ENCODE measurements around the gene CSH1. TPM values are rescaled to one million over a fixed set of nuclear protein-coding genes. Genes with fewer than 3 reads are reported as not detected.

Gene CSH1
- total RNA-seq, 4 donors from 2014 or later: not detected

GRCh38 chr17:63850401-63850800 is 46.0 kb downstream of the CSH1 start:
- no peak for TF ChIP-seq POLR2A (IDR thresholded peaks at IDR 0.05)
- no peak for TF ChIP-seq CTCF (IDR thresholded peaks at IDR 0.05)
- TF ChIP-seq EP300 (IDR thresholded peaks at IDR 0.05): no peak
- 64% methylated on average over 9 of the region's 9 CpGs for WGBS, 2 donors

GRCh38 chr17:63848834-63849689 is 47.3 kb downstream of the CSH1 start:
- peak; percentile 87 for DNase-seq (ENCODE audit: low spot score in 2 of 2)
- H3K4me1 ChIP-seq: peaks cover 0 to 11% (median 3%) of the 10 kb centered on the region in 4 donors
- 17 to 18% methylated on average over 68 to 80 of the region's 82 CpGs for WGBS, 2 donors
- H3K4me3 ChIP-seq: peak overlapping the region in 3 of 4 donors; percentile 17 to 45 (median 43)
- H3K27ac ChIP-seq: peak overlapping the region; percentile 26 to 82 (median 48)
- H3K36me3 ChIP-seq: no peaks in the 10 kb centered on the region
- H3K9me3 ChIP-seq: no peaks in the 10 kb centered on the region
- TF ChIP-seq CTCF (IDR thresholded peaks at IDR 0.05): peak; percentile 70 to 87 (median 77)
- peak; percentile 49 to 87 for TF ChIP-seq EP300 (IDR thresholded peaks at IDR 0.05)
- TF ChIP-seq POLR2A (IDR thresholded peaks at IDR 0.05): no peak
- H3K27me3 ChIP-seq: no peaks in the 10 kb centered on the region

More at GRCh38 chr17:63850401-63850800, 46.0 kb downstream of the CSH1 start:
- no peaks in the 10 kb centered on the region for H3K9me3 ChIP-seq
- no peak overlapping the region for H3K4me3 ChIP-seq
- H3K27ac ChIP-seq: no peak overlapping the region
- DNase-seq (ENCODE audit: low spot score in 2 of 2): no peak
- H3K4me1 ChIP-seq: peaks cover 0 to 7% (median 3%) of the 10 kb centered on the region in 4 donors
- H3K27me3 ChIP-seq: no peaks in the 10 kb centered on the region
- no peaks in the 10 kb centered on the region for H3K36me3 ChIP-seq

GRCh38 chr17:63847525-63848249 is 48.7 kb downstream of the CSH1 start:
- DNase-seq (ENCODE audit: low spot score in 2 of 2): no peak

GRCh38 chr17:63845509-63845908 is 50.9 kb downstream of the CSH1 start:
- DNase-seq (ENCODE audit: low spot score in 2 of 2): no peak
- H3K4me1 ChIP-seq: peaks cover 0 to 30% (median 17%) of the 10 kb centered on the region in 4 donors
- 2 to 50% methylated on average over 1 of the region's 1 CpG for whole genome bisulfite sequencing, 2 donors
- H3K4me3 ChIP-seq: no peak overlapping the region
- no peak overlapping the region for H3K27ac ChIP-seq
- no peaks in the 10 kb centered on the region for H3K36me3 ChIP-seq
- no peaks in the 10 kb centered on the region for H3K27me3 ChIP-seq
- no peaks in the 10 kb centered on the region for H3K9me3 ChIP-seq
- TF ChIP-seq EP300 (IDR thresholded peaks at IDR 0.05): no peak
- no peak for TF ChIP-seq CTCF (IDR thresholded peaks at IDR 0.05)
- no peak for TF ChIP-seq POLR2A (IDR thresholded peaks at IDR 0.05)

More at GRCh38 chr17:63847525-63848249, 48.7 kb downstream of the CSH1 start:
- WGBS, 2 donors: 64 to 83% methylated on average over 3 of the region's 3 CpGs
- TF ChIP-seq EP300 (IDR thresholded peaks at IDR 0.05): no peak
- TF ChIP-seq POLR2A (IDR thresholded peaks at IDR 0.05): no peak
- TF ChIP-seq CTCF (IDR thresholded peaks at IDR 0.05): no peak
- H3K4me3 ChIP-seq: no peak overlapping the region
- H3K36me3 ChIP-seq: no peaks in the 10 kb centered on the region
- peaks cover 0 to 19% (median 6%) of the 10 kb centered on the region in 4 donors for H3K4me1 ChIP-seq
- H3K27me3 ChIP-seq: no peaks in the 10 kb centered on the region
- no peaks in the 10 kb centered on the region for H3K9me3 ChIP-seq
- H3K27ac ChIP-seq: no peak overlapping the region

Small RNAs within 50 kb of the gene (small RNA-seq; reads per million reads assigned to genes)
- not detected for gene AC040958.1
- not detected for gene AC127029.1
- gene GH1: not detected

Other genes with a start within 250 kb of the CSH1 start
- 10 to 100 TPM in 3 of 4 donors, 1 to 10 TPM in 1; 7.5 to 40.2 (median 25.2) TPM for gene LIMD2, start 196.4 kb downstream of the CSH1 start, total RNA-seq
- gene STRADA, start 154.8 kb downstream of the CSH1 start, total RNA-seq: 10 to 100 TPM; 38.0 to 45.8 (median 43.2) TPM
- gene CCDC47, start 123.0 kb downstream of the CSH1 start, total RNA-seq: 10 to 100 TPM; 43.7 to 62.0 (median 51.0) TPM
- 100 to 1,000 TPM; 106 to 154 (median 123) TPM for gene DDX42, start 122.4 kb downstream of the CSH1 start, total RNA-seq
- gene PSMC5, start 69.1 kb downstream of the CSH1 start, total RNA-seq: 100 to 1,000 TPM in 2 of 4 donors, 10 to 100 TPM in 2; 62.1 to 116 (median 103) TPM
- gene FTSJ3, start 68.9 kb downstream of the CSH1 start, total RNA-seq: 10 to 100 TPM; 32.8 to 69.3 (median 43.2) TPM
- gene SMARCD2, start 53.9 kb downstream of the CSH1 start, total RNA-seq: 100 to 1,000 TPM; 241 to 402 (median 302) TPM
- not detected for gene CSH2, start 22.9 kb downstream of the CSH1 start, total RNA-seq
- not detected for gene GH2, start 14.6 kb downstream of the CSH1 start, total RNA-seq
- gene CSHL1, start 14.7 kb upstream of the CSH1 start, total RNA-seq: not detected
- not detected for gene GH1, start 22.3 kb upstream of the CSH1 start, total RNA-seq
- 10 to 100 TPM in 2 of 4 donors, 1 to 10 TPM in 2; 8.6 to 10.9 (median 9.9) TPM for gene CD79B, start 35.8 kb upstream of the CSH1 start, total RNA-seq
- gene SCN4A, start 76.3 kb upstream of the CSH1 start, total RNA-seq: 1 to 10 TPM in 2 of 4 donors, under 1 TPM in 2; 0.21 to 2.4 (median 1.1) TPM
- 1 to 10 TPM in 1 of 4 donors, under 1 TPM in 2, not detected in 1; 0.20 to 1.3 (median 0.63) TPM for gene PRR29, start 101.8 kb upstream of the CSH1 start, total RNA-seq
- gene ICAM2, start 124.1 kb upstream of the CSH1 start, total RNA-seq: 10 to 100 TPM; 18.0 to 95.1 (median 36.3) TPM
- 10 to 100 TPM in 3 of 4 donors, 1 to 10 TPM in 1; 8.7 to 17.7 (median 13.5) TPM for gene ERN1, start 233.6 kb upstream of the CSH1 start, total RNA-seq